Spleen (tissue), 7 donors: ENCODE data around the gene RHOBTB1.

ENCODE experiments used
- POLR2A ChIP-seq, 3 donors: fragments of 450-650 bp; IDR thresholded peaks; one replicate each; pipeline ENCODE4 v1.5.1; 2017; ENCODE audit warnings: antibody characterized with exemption in 3 of 3, mild to moderate bottlenecking in 1 of 3
- TF ChIP-seq, protein P1 (sequence below), 11 experiments: fragments of 200-600 bp in 7 of 11; fragments of 450-650 bp in 4 of 11; sonication (generic) in 4 of 11; IDR thresholded peaks in 8 of 11; conservative IDR thresholded peaks in 3 of 11; 1 replicate in 7 of 11; 2 replicates in 4 of 11; pipeline versions ENCODE4 v1.4.0 to v1.8.0; 2016 to 2021; ENCODE audit warnings: antibody characterized with exemption in 11 of 11, inconsistent platforms in 4 of 11, mild to moderate bottlenecking in 1 of 11
- donor health status: DM: no; HTN: no; CAD: no; lungs with moderate emphysema.
- donor health status: DM: no; HTN: no; CAD: no.
- donor health status: DM: no; HTN: no; CAD: no.

DNA sequence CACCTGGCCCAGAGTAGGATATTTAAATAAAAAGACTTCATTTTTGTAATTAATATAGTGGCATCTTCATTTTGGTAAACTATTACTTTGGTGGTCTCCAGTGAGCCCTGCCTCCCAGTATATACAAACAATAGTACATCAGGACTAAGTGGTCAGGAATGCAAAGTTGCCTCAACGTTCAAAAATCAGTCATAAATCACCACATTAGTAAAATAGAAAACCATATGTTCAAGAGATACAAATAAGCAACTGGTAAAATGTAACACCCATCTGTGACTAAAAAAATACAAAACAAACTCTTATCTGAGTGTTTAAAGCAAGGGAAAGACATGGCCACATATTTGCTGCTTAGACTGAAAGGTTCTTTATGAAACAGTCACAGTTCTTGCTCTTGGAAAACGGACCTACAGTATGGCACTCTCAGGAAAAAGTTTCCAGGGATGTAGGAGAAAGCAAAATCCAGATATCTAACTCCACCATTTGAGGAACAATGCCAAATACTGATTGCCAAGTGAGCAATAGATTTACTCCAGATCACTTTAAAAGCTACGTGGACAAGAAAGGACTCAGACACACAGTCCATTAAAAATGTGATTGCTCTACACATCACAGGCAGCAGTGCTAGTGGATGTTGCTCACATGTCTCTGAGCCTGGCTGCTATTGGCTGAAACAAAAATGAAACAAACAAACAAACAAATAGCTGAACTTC lies 15.1 kb upstream of the RHOBTB1 start:
- no peak for TF ChIP-seq POLR2A (IDR thresholded peaks at IDR 0.05)
- TF ChIP-seq, protein P1, sequence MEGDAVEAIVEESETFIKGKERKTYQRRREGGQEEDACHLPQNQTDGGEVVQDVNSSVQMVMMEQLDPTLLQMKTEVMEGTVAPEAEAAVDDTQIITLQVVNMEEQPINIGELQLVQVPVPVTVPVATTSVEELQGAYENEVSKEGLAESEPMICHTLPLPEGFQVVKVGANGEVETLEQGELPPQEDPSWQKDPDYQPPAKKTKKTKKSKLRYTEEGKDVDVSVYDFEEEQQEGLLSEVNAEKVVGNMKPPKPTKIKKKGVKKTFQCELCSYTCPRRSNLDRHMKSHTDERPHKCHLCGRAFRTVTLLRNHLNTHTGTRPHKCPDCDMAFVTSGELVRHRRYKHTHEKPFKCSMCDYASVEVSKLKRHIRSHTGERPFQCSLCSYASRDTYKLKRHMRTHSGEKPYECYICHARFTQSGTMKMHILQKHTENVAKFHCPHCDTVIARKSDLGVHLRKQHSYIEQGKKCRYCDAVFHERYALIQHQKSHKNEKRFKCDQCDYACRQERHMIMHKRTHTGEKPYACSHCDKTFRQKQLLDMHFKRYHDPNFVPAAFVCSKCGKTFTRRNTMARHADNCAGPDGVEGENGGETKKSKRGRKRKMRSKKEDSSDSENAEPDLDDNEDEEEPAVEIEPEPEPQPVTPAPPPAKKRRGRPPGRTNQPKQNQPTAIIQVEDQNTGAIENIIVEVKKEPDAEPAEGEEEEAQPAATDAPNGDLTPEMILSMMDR (IDR thresholded peaks at IDR 0.05 in 8 of 11, conservative IDR thresholded peaks at IDR 0.05 in 3 of 11) = no peak
